ENCODE results near the gene RINL. TPM values are rescaled to one million over a fixed set of nuclear protein-coding genes. Genes with fewer than 3 reads are reported as not detected.
A peak's percentile ranks its signal among the peaks of the same experiment; 100 is the strongest.

The RINL gene
- total RNA-seq, 4 donors from 2014 or later, result 4.6 to 10.4 (median 6.6) TPM

DNA sequence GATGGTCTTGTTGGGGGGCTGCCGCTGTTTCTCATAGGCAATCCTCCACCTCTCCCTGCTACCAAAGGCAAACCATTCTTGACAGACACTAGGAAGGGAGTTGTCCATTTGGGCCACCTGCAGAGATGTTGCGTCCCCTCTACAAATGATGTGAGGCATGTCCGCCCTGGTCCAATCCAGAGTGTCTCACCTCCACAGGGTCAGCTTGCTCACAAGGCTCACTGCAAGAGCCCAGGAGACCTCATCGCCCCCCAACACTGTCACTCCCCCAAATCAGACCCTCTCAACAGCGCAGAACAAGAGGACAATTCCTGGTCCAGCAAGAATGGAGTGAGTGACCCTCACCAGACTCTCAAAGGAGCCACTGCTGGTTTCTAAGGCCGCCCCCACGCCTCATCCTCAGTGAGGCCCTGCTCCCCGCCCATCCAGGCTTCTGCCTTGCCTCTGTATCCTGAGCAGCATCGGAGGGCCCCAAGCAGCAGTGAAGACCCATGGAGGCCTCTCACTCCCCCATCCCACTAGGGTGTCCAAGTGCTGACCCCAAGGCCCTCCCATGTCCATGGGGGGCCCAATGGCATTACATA, 34.8 kb downstream of the RINL start:
- DNase-seq (ENCODE audit: extremely low spot score), result no peak
- H3K36me3 ChIP-seq, result peaks cover 92 to 99% (median 96%) of the 10 kb centered on the region in 4 donors
- intact Hi-C loops (cut with DNase I), result no loop called here
- no peaks in the 10 kb centered on the region for H3K9me3 ChIP-seq
- peaks cover 33 to 68% (median 51%) of the 10 kb centered on the region in 4 donors for H3K4me1 ChIP-seq
- TF ChIP-seq POLR2AphosphoS5 (IDR thresholded peaks at IDR 0.05) (no peak), POLR2A (IDR thresholded peaks at IDR 0.05; ENCODE audit: low read depth) (no peak), EP300 (IDR thresholded peaks at IDR 0.05) (no peak)
- TF ChIP-seq, protein P1, sequence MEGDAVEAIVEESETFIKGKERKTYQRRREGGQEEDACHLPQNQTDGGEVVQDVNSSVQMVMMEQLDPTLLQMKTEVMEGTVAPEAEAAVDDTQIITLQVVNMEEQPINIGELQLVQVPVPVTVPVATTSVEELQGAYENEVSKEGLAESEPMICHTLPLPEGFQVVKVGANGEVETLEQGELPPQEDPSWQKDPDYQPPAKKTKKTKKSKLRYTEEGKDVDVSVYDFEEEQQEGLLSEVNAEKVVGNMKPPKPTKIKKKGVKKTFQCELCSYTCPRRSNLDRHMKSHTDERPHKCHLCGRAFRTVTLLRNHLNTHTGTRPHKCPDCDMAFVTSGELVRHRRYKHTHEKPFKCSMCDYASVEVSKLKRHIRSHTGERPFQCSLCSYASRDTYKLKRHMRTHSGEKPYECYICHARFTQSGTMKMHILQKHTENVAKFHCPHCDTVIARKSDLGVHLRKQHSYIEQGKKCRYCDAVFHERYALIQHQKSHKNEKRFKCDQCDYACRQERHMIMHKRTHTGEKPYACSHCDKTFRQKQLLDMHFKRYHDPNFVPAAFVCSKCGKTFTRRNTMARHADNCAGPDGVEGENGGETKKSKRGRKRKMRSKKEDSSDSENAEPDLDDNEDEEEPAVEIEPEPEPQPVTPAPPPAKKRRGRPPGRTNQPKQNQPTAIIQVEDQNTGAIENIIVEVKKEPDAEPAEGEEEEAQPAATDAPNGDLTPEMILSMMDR (IDR thresholded peaks at IDR 0.05), result no peak
- 96% methylated on average over 7 of the region's 9 CpGs for WGBS
- H3K27me3 ChIP-seq, result no peaks in the 10 kb centered on the region
- H3K4me3 ChIP-seq, result no peak overlapping the region
- H3K27ac ChIP-seq (replicated peaks in 1 of 4), result peak overlapping the region in 1 of 4 donors; percentile 17

GRCh38 chr19:38842439-38843174, 35.5 kb downstream of the RINL start:
- H3K36me3 ChIP-seq, result peaks cover 98 to 100% (median 100%) of the 10 kb centered on the region in 4 donors
- WGBS, result 84% methylated on average over 9 of the region's 17 CpGs
- DNase-seq (ENCODE audit: extremely low spot score), result no peak
- intact Hi-C loops (cut with DNase I), result no loop called here
- no peaks in the 10 kb centered on the region for H3K9me3 ChIP-seq
- peak overlapping the region in 1 of 4 donors; percentile 13 for H3K27ac ChIP-seq (replicated peaks in 1 of 4)
- peaks cover 26 to 62% (median 44%) of the 10 kb centered on the region in 4 donors for H3K4me1 ChIP-seq
- no peak overlapping the region for H3K4me3 ChIP-seq
- TF ChIP-seq EP300 (IDR thresholded peaks at IDR 0.05), result no peak
- no peak for TF ChIP-seq POLR2AphosphoS5 (IDR thresholded peaks at IDR 0.05)
- no peak for TF ChIP-seq POLR2A (IDR thresholded peaks at IDR 0.05; ENCODE audit: low read depth)
- TF ChIP-seq, protein P1 (IDR thresholded peaks at IDR 0.05), result no peak
- H3K27me3 ChIP-seq, result no peaks in the 10 kb centered on the region

DNA sequence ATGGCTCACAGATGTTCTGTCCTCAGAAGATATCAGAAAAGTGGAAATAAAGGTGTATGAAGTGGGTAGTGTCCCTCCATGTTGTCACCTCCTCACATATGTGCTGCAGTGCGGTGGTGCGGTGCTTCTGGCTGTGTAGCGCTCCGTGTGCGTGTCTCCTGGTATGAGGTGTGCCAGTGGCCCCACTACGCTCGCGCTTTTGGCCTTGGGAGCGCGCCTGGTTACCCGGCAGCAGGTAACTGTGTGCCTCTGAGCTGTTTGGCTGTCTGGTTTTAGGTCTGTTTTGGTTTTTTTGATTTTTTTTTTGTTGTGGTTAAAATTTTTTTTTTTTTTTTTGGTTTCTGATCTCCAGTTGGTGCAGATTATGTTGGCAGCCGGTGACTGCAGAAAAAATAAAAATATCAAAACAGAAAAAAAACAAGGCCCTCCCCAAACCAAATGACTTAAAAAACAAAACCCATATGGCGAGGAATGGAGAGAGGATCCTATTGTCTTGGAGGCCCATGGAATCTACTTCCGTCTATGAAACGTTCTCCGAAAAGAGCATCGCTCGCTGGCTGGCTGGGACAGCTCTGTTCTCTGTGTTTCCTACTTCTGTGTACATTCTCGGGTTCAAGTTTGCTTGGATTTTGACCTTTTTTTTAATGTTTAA, 36.2 kb downstream of the RINL start:
- no peaks in the 10 kb centered on the region for H3K27me3 ChIP-seq
- TF ChIP-seq, protein P1 (IDR thresholded peaks at IDR 0.05), result no peak
- TF ChIP-seq EP300 (IDR thresholded peaks at IDR 0.05) (no peak), POLR2A (IDR thresholded peaks at IDR 0.05; ENCODE audit: low read depth) (no peak), POLR2AphosphoS5 (IDR thresholded peaks at IDR 0.05) (no peak)
- peaks cover 19 to 57% (median 42%) of the 10 kb centered on the region in 4 donors for H3K4me1 ChIP-seq
- intact Hi-C loops (cut with DNase I), result no loop called here
- no peak for DNase-seq (ENCODE audit: extremely low spot score)
- no peaks in the 10 kb centered on the region for H3K9me3 ChIP-seq
- 92% methylated on average over 19 of the region's 19 CpGs for WGBS
- H3K27ac ChIP-seq (replicated peaks in 1 of 4), result peak overlapping the region in 1 of 4 donors; percentile 8
- H3K36me3 ChIP-seq, result peaks cover 100% of the 10 kb centered on the region in 4 donors
- H3K4me3 ChIP-seq, result no peak overlapping the region

- no peak for TF ChIP-seq POLR2A (IDR thresholded peaks at IDR 0.05; ENCODE audit: low read depth)
- no peaks in the 10 kb centered on the region for H3K9me3 ChIP-seq
- peaks cover 100% of the 10 kb centered on the region in 4 donors for H3K36me3 ChIP-seq
- intact Hi-C loops (cut with DNase I), result no loop called here
- DNase-seq (ENCODE audit: extremely low spot score), result no peak
- peaks cover 15 to 56% (median 42%) of the 10 kb centered on the region in 4 donors for H3K4me1 ChIP-seq
- no peak overlapping the region for H3K4me3 ChIP-seq
- H3K27ac ChIP-seq (replicated peaks in 1 of 4), result peak overlapping the region in 1 of 4 donors; percentile 10
- 88% methylated on average over 12 of the region's 12 CpGs for WGBS
- H3K27me3 ChIP-seq, result no peaks in the 10 kb centered on the region
Observed at GRCh38 chr19:38841180-38841766, 36.8 kb downstream of the RINL start.

DNA sequence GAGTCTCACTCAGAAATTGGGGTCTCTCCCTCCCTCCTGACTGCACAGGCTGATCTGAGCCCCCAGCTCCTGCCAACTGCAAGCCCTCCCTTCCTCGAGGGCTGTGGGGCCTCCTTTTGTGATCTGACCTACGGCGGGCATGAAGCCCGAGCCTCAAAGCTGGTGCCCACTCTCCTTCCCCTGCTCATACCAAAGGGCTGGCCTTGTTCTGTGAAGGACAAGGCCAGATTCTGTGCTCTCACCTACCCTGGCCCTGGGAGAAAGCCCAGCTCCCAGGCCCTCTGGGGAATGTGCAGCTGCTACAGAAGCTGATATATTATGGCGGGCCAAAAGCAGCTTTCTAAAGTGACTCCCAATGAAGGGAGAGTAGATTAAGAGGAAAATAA, 37.5 kb downstream of the RINL start:
- intact Hi-C loops (cut with DNase I), result no loop called here
- peaks cover 98 to 100% (median 100%) of the 10 kb centered on the region in 4 donors for H3K36me3 ChIP-seq
- peaks cover 11 to 56% (median 42%) of the 10 kb centered on the region in 4 donors for H3K4me1 ChIP-seq
- H3K27ac ChIP-seq (replicated peaks in 1 of 4), result peak overlapping the region in 2 of 4 donors; percentile 10 to 36
- H3K9me3 ChIP-seq, result no peaks in the 10 kb centered on the region
- no peak overlapping the region for H3K4me3 ChIP-seq
- WGBS, result 81% methylated on average over 5 of the region's 5 CpGs
- DNase-seq (ENCODE audit: extremely low spot score), result no peak
- no peaks in the 10 kb centered on the region for H3K27me3 ChIP-seq
- TF ChIP-seq, protein P1 (IDR thresholded peaks at IDR 0.05), result no peak
- no peak for TF ChIP-seq POLR2AphosphoS5 (IDR thresholded peaks at IDR 0.05)
- no peak for TF ChIP-seq POLR2A (IDR thresholded peaks at IDR 0.05; ENCODE audit: low read depth)
- TF ChIP-seq EP300 (IDR thresholded peaks at IDR 0.05), result no peak

All from esophagus muscularis mucosa (tissue), 4 donors.